HepG2 (cell line): ENCODE data around the gene C1QTNF5. TPM values are rescaled to one million over a fixed set of nuclear protein-coding genes. Genes with fewer than 3 reads are reported as not detected.

ENCODE experiments used
- ATAC-seq: fragments of 200-7000 bp; cut with Tn5 transposase; 3 replicates; pipeline ENCODE4 v1.9.1; 2020; ENCODE audit warnings: mild to moderate bottlenecking, moderate library complexity
- BruUV-seq: library from RNA; stranded (reverse); fragments of 400-500 nt; replicated peaks from 2 replicates; lab custom pipeline; 2021; lab: Mats Ljungman, UMichigan
- CTCF ChIA-PET: fragments of 300-600 bp; formaldehyde crosslinking; extraction: SDS; loops from one replicate; lab custom pipeline; 2021; ENCODE audit warnings: low total read pairs, inconsistent platforms, low intra/inter-chr PET ratio; lab: Yijun Ruan, JAX
- POLR2A ChIA-PET: fragments of 350-600 bp; sonication (Branson Sonifier 250); formaldehyde crosslinking; loops from one replicate; lab custom pipeline; 2020; ENCODE audit warnings: antibody characterized with exemption, inconsistent platforms; lab: Yijun Ruan, JAX
- DNase-seq: peaks from one replicate; pipeline ENCODE4 v3.0.0-alpha.2; 2015; ENCODE audit warnings: low spot score
- FAIRE-seq: peaks from 3 replicates; lab custom pipeline; 2011; peaks lifted over from hg19 to GRCh38; lab: Jason Lieb, UNC
- H2AFZ ChIP-seq: one replicate; pipeline ENCODE4 v1.6.1; 2011; ENCODE audit warnings: low read length, inconsistent platforms
- H3K27ac ChIP-seq: fragments of 300-600 bp; 3 replicates; pipeline ENCODE4 v1.8.0; 2011; ENCODE audit warnings: mixed run types, mild to moderate bottlenecking, mixed read lengths, low read length, inconsistent platforms; ENCODE audit not compliant: insufficient read depth; ENCODE audit errors: extremely low read length
- H3K27me3 ChIP-seq, 2 experiments: fragments of 200-600 bp in 1 of 2; 2 replicates in 1 of 2; 3 replicates in 1 of 2; pipeline versions ENCODE4 v1.6.0 to v1.8.0; 2011; ENCODE audit warnings: low read length in 2 of 2, mild to moderate bottlenecking in 2 of 2, moderate library complexity in 2 of 2, inconsistent platforms in 1 of 2; ENCODE audit not compliant: insufficient read depth in 2 of 2, control insufficient read depth in 1 of 2
- H3K36me3 ChIP-seq, 2 experiments: fragments of 200-600 bp in 1 of 2; replicated peaks in 1 of 2; 2 replicates in 1 of 2; 3 replicates in 1 of 2; pipeline versions ENCODE4 v1.5.1 to v1.8.0; 2011; ENCODE audit warnings: low read length in 2 of 2, inconsistent platforms in 1 of 2; ENCODE audit not compliant: insufficient read depth in 2 of 2, control insufficient read depth in 1 of 2
- H3K4me1 ChIP-seq: 2 replicates; pipeline ENCODE4 v1.5.1; 2012; ENCODE audit warnings: low read length, inconsistent platforms; ENCODE audit not compliant: insufficient read depth
- H3K4me2 ChIP-seq: 2 replicates; pipeline ENCODE4 v1.6.0; 2011; ENCODE audit warnings: low read depth, low read length, inconsistent platforms
- H3K4me3 ChIP-seq, 3 experiments: fragments of 200-600 bp in 1 of 3; sonication (generic), shearing (Covaris generic) in 1 of 3; replicated peaks in 1 of 3; 2 replicates each; pipeline ENCODE4 v1.5.1; 2011 to 2016; ENCODE audit warnings: low read length in 3 of 3, inconsistent platforms in 2 of 3, low read depth in 2 of 3, mild to moderate bottlenecking in 2 of 3, control low read depth in 1 of 3, mixed read lengths in 1 of 3; ENCODE audit not compliant: insufficient read depth in 1 of 3
- H3K79me2 ChIP-seq: one replicate; pipeline ENCODE4 v1.6.1; 2011; ENCODE audit warnings: low read length, inconsistent platforms; ENCODE audit not compliant: insufficient read depth
- H3K9ac ChIP-seq: 2 replicates; pipeline ENCODE4 v1.6.0; 2011; ENCODE audit warnings: mild to moderate bottlenecking, low read depth, low read length, inconsistent platforms; ENCODE audit not compliant: insufficient read depth
- H3K9me3 ChIP-seq: 2 replicates; pipeline ENCODE4 v1.5.1; 2012; ENCODE audit warnings: mild to moderate bottlenecking, low read length
- H4K20me1 ChIP-seq: 2 replicates; pipeline ENCODE4 v1.6.0; 2011; ENCODE audit warnings: inconsistent platforms, mild to moderate bottlenecking, low read length, moderate library complexity; ENCODE audit not compliant: insufficient read depth
- GPN1 ChIP-seq: sonication (generic); formaldehyde crosslinking; IDR thresholded peaks from 2 replicates; pipeline ENCODE4 v1.5.1; 2020; ENCODE audit warnings: missing genetic modification reagents, borderline replicate concordance
- HNRNPL ChIP-seq: fragments of 200-400 bp; formaldehyde crosslinking; IDR thresholded peaks from 2 replicates; pipeline ENCODE4 v1.6.1; 2017; ENCODE audit warnings: mild to moderate bottlenecking, low read depth, low read length
- TOPORS ChIP-seq: sonication (generic); formaldehyde crosslinking; IDR thresholded peaks from 2 replicates; pipeline ENCODE4 v1.8.0; 2023; ENCODE audit warnings: mild to moderate bottlenecking, missing genetic modification reagents
- ZNF619 ChIP-seq: sonication (generic); formaldehyde crosslinking; IDR thresholded peaks from 2 replicates; pipeline ENCODE4 v1.4.0; 2020; ENCODE audit warnings: mild to moderate bottlenecking, missing genetic modification reagents
- ZNF775 ChIP-seq: sonication (generic); formaldehyde crosslinking; IDR thresholded peaks from 2 replicates; pipeline ENCODE4 v1.4.0; 2020; ENCODE audit warnings: missing genetic modification reagents, mild to moderate bottlenecking, moderate library complexity, borderline replicate concordance
- ZSCAN25 ChIP-seq: sonication (generic); formaldehyde crosslinking; IDR thresholded peaks from 2 replicates; pipeline ENCODE4 v1.8.0; 2022; ENCODE audit warnings: mild to moderate bottlenecking, missing genetic modification reagents
- WGBS: methylation state at CpG from one replicate; pipeline ENCODE4 v1.1.6; 2017; ENCODE audit warnings: low lambda C conversion rate; 5-methylcytosine and 5-hydroxymethylcytosine counted together
- in situ Hi-C: cut with HindIII; loops from 2 replicates; pipeline ENCODE4 v1.10.0; 2017; ENCODE audit warnings: low pct_unique_long_range_greater_than_20kb; ENCODE audit not compliant: extremely low pct_ligation_motif_present
- intact Hi-C: fragments of 100-400 bp; cut with micrococcal nuclease; formaldehyde crosslinking; loops from one replicate; pipeline ENCODE4 v1.10.0; 2022; ENCODE audit not compliant: unreplicated experiment
- polyA plus RNA-seq, 8 experiments: library from polyadenylated mRNA; depleted of rRNA in 3 of 8; stranded (reverse) in 7 of 8; unstranded in 1 of 8; fragments of >200 nt; fragmentation: Illumina TruSeq in 4 of 8; extraction: Trizol in 4 of 8; gene quantifications; 2 replicates each; pipeline versions ENCODE4 v1.2.1 to v1.2.3, GENCODE V29; 2011 to 2016; ENCODE audit warnings: low read depth in 4 of 8, missing spikeins in 1 of 8, mixed read lengths in 1 of 8; ENCODE audit not compliant: insufficient read depth in 1 of 8
- total RNA-seq, 5 experiments: library from RNA; depleted of rRNA; stranded (reverse); fragments of >200 nt; fragmentation: Illumina TruSeq; extraction: Trizol; gene quantifications; 2 replicates each; pipeline ENCODE4 v1.2.3, GENCODE V29; 2016; ENCODE audit warnings: low read depth in 1 of 5
- TF ChIP-seq, protein P1 (sequence below): IDR thresholded peaks from 2 replicates; pipeline ENCODE4 v1.6.1; 2018; ENCODE audit warnings: missing genetic modification reagents, mild to moderate bottlenecking, missing compliant biosample characterization
- TF ChIP-seq, protein P2 (sequence below): sonication (generic); formaldehyde crosslinking; IDR thresholded peaks from 2 replicates; pipeline ENCODE4 v1.4.0; 2020; ENCODE audit warnings: missing genetic modification reagents, mild to moderate bottlenecking, borderline replicate concordance
- TF ChIP-seq, protein P3 (sequence below): sonication (generic); formaldehyde crosslinking; IDR thresholded peaks from 2 replicates; pipeline ENCODE4 v1.4.0; 2020; ENCODE audit warnings: missing genetic modification reagents, borderline replicate concordance
- TF ChIP-seq, protein P4 (sequence below): sonication (generic); formaldehyde crosslinking; IDR thresholded peaks from 2 replicates; pipeline ENCODE4 v1.5.0; 2020; ENCODE audit warnings: missing genetic modification reagents
- TF ChIP-seq, protein P5 (sequence below): sonication (generic); formaldehyde crosslinking; IDR thresholded peaks from 2 replicates; pipeline ENCODE4 v1.4.0; 2020; ENCODE audit warnings: missing genetic modification reagents

Gene C1QTNF5
- total and polyA plus RNA-seq, 2 of the 13 experiments (the other 11 are each of a cell fraction or from before 2014, with no cell fraction given): 0.86 to 1.2 TPM

DNA sequence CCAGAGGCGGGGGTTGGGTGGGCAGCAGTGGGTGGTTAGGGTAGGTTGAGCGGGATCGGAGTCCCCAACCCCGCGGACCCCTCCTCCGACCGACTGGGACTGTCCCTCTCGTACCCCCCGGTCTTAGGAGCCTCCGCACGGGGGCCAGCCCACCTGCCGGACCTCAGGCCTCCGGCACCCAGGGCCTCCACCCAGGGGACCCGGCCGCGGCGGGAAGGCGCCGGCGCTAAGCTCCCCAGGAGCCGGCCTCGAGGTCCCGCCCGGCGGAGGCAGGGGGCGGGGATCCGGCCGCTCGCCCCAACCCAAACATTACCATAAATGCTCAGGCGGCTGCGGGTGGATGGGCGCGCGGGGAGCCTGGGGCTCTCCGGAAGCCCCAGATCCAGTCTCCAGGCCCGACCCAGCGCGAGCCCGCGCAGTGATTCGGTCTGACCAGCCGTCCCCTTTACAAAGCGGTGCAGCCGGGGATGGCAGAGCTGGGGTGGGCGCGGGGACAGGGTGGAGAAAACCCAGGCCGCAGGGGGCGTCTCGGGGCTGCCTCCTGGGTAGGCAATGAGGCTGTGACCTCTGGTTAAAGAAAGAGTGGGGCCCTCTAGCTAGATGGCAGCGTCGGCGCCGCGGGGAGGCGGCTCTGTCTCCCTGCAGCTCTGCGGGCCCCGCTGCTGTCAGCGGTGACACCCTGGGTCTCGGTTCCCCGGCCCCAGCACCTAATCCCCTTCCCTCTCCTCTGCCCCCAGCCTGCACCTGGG lies 19.7 kb downstream of the C1QTNF5 start (continued):
- TF ChIP-seq HNRNPL: no peak
- no peak for TF ChIP-seq ZNF775
- no peak for TF ChIP-seq GPN1 (CRISPR knock-in tag)
- TF ChIP-seq, protein P1, sequence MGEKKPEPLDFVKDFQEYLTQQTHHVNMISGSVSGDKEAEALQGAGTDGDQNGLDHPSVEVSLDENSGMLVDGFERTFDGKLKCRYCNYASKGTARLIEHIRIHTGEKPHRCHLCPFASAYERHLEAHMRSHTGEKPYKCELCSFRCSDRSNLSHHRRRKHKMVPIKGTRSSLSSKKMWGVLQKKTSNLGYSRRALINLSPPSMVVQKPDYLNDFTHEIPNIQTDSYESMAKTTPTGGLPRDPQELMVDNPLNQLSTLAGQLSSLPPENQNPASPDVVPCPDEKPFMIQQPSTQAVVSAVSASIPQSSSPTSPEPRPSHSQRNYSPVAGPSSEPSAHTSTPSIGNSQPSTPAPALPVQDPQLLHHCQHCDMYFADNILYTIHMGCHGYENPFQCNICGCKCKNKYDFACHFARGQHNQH (CRISPR knock-in tag): no peak
- no peak for TF ChIP-seq TOPORS
- TF ChIP-seq ZNF619 (CRISPR knock-in tag): no peak
- TF ChIP-seq, protein P2, sequence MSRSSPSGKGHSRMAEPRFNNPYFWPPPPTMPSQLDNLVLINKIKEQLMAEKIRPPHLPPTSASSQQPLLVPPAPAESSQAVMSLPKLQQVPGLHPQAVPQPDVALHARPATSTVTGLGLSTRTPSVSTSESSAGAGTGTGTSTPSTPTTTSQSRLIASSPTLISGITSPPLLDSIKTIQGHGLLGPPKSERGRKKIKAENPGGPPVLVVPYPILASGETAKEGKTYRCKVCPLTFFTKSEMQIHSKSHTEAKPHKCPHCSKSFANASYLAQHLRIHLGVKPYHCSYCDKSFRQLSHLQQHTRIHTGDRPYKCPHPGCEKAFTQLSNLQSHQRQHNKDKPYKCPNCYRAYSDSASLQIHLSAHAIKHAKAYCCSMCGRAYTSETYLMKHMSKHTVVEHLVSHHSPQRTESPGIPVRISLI (CRISPR knock-in tag): no peak

DNA sequence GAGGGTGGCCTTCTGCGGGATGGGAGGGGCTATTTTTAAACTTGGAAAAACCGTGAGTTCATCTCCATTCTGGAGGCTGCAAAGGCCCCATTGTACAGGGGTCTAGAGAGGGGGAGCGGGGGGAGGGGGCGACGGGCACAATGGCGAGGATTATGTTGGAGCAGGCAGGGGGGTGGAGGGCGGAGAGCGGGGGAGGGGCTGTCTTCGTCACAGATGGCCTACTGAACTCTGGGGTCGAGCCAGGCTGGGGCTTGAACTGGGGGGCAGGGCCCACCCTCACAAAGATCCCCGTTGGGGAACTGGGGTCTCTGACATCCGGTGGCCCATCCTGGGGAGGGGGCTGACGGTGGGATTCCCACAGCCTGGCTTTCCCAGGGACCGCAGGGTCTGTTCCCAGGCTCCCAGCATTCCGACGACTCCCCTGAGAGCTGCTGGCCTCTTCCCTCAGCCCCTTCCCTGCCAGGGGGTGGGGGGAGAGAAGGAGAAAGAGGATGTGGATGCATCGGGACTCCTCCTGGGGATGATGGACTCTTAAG lies 20.4 kb downstream of the C1QTNF5 start:
- in situ Hi-C loops: no loop called here
- 0 out of 2 replicates have a peak, but pooled peaks have one; percentile 42 for TF ChIP-seq ZSCAN25
- TF ChIP-seq, protein P3, sequence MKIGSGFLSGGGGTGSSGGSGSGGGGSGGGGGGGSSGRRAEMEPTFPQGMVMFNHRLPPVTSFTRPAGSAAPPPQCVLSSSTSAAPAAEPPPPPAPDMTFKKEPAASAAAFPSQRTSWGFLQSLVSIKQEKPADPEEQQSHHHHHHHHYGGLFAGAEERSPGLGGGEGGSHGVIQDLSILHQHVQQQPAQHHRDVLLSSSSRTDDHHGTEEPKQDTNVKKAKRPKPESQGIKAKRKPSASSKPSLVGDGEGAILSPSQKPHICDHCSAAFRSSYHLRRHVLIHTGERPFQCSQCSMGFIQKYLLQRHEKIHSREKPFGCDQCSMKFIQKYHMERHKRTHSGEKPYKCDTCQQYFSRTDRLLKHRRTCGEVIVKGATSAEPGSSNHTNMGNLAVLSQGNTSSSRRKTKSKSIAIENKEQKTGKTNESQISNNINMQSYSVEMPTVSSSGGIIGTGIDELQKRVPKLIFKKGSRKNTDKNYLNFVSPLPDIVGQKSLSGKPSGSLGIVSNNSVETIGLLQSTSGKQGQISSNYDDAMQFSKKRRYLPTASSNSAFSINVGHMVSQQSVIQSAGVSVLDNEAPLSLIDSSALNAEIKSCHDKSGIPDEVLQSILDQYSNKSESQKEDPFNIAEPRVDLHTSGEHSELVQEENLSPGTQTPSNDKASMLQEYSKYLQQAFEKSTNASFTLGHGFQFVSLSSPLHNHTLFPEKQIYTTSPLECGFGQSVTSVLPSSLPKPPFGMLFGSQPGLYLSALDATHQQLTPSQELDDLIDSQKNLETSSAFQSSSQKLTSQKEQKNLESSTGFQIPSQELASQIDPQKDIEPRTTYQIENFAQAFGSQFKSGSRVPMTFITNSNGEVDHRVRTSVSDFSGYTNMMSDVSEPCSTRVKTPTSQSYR: peak; percentile 31; the same call in 1 of the 2 replicates
- TF ChIP-seq, protein P4, sequence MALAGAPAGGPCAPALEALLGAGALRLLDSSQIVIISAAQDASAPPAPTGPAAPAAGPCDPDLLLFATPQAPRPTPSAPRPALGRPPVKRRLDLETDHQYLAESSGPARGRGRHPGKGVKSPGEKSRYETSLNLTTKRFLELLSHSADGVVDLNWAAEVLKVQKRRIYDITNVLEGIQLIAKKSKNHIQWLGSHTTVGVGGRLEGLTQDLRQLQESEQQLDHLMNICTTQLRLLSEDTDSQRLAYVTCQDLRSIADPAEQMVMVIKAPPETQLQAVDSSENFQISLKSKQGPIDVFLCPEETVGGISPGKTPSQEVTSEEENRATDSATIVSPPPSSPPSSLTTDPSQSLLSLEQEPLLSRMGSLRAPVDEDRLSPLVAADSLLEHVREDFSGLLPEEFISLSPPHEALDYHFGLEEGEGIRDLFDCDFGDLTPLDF: no peak
- TF ChIP-seq, protein P5, sequence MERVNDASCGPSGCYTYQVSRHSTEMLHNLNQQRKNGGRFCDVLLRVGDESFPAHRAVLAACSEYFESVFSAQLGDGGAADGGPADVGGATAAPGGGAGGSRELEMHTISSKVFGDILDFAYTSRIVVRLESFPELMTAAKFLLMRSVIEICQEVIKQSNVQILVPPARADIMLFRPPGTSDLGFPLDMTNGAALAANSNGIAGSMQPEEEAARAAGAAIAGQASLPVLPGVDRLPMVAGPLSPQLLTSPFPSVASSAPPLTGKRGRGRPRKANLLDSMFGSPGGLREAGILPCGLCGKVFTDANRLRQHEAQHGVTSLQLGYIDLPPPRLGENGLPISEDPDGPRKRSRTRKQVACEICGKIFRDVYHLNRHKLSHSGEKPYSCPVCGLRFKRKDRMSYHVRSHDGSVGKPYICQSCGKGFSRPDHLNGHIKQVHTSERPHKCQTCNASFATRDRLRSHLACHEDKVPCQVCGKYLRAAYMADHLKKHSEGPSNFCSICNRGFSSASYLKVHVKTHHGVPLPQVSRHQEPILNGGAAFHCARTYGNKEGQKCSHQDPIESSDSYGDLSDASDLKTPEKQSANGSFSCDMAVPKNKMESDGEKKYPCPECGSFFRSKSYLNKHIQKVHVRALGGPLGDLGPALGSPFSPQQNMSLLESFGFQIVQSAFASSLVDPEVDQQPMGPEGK: 0 out of 2 replicates have a peak, but pooled peaks have one; percentile 3
- CTCF ChIA-PET: no interaction called here
- H3K4me2 ChIP-seq: peak overlapping the region; percentile 96; the same call in 1 of the 2 replicates
- H3K27me3 ChIP-seq: peaks cover 0 to 9% of the 10 kb centered on the region in 2 experiments; a peak in 2 of 5 replicates
- H3K9me3 ChIP-seq: no peaks in the 10 kb centered on the region
- DNase-seq (no peak), FAIRE-seq (no peak), ATAC-seq (no peak)
- BruUV-seq: no TSS peak
- H4K20me1 ChIP-seq: no peaks in the 10 kb centered on the region
- H3K4me3 ChIP-seq: 0 out of 6 replicates have a peak overlapping the region, but pooled peaks of 1 of the 3 experiments have one; percentile 7
- H2AFZ ChIP-seq: no peak overlapping the region
- POLR2A ChIA-PET: interaction anchor here (1.9 kb wide), 1 partner anchor 48 kb away, joined by 7 read pairs; no protein-coding TSS in a partner anchor
- H3K79me2 ChIP-seq: no peaks in the 10 kb centered on the region
- H3K4me1 ChIP-seq: peaks cover 82% of the 10 kb centered on the region
- H3K27ac ChIP-seq: no peak overlapping the region
- intact Hi-C loops: loop anchor here (10.0 kb wide), 1 partner anchor 116 kb away; the partner anchor contains the start of gene CBL
- H3K36me3 ChIP-seq: no peaks in the 10 kb centered on the region
- 43% methylated on average over 13 of the region's 17 CpGs for WGBS
- no peak overlapping the region for H3K9ac ChIP-seq
